ENCODE results near the gene LZTR1.

LZTR1 gene

GRCh38 chr22:20951151-20951931 lies 30.8 kb upstream of the LZTR1 start:
- DNase-seq = no peak

GRCh38 chr22:20951932-20952380 lies 30.1 kb upstream of the LZTR1 start:
- no peak for DNase-seq

GRCh38 chr22:20952544-20953341 lies 29.4 kb upstream of the LZTR1 start:
- peak in 1 of 2 experiments; percentile 34 for DNase-seq

- no peak for DNase-seq
Observed at GRCh38 chr22:20953342-20953608, 28.8 kb upstream of the LZTR1 start.

- no peak for DNase-seq
Observed at GRCh38 chr22:20953668-20954500, 28.2 kb upstream of the LZTR1 start.

GRCh38 chr22:20955548-20955947 lies 26.5 kb upstream of the LZTR1 start:
- DNase-seq = no peak

- DNase-seq = no peak
Observed at GRCh38 chr22:20956258-20957101, 25.6 kb upstream of the LZTR1 start.

GRCh38 chr22:20957102-20957682 lies 24.9 kb upstream of the LZTR1 start:
- DNase-seq = no peak

- no peak for DNase-seq
Observed at GRCh38 chr22:20957683-20958431, 24.2 kb upstream of the LZTR1 start.

GRCh38 chr22:20959578-20960461 lies 22.3 kb upstream of the LZTR1 start:
- DNase-seq = no peak

- no peak for DNase-seq
Observed at GRCh38 chr22:20960609-20961008, 21.5 kb upstream of the LZTR1 start.

GRCh38 chr22:20962491-20962945 lies 19.6 kb upstream of the LZTR1 start:
- no peak for DNase-seq

GRCh38 chr22:20963201-20964052 lies 18.7 kb upstream of the LZTR1 start:
- DNase-seq = no peak

- DNase-seq = no peak
Observed at GRCh38 chr22:20964090-20964798, 17.9 kb upstream of the LZTR1 start.

GRCh38 chr22:20964799-20965103 lies 17.3 kb upstream of the LZTR1 start:
- DNase-seq = no peak

- DNase-seq = no peak
Observed at GRCh38 chr22:20965104-20965887, 16.8 kb upstream of the LZTR1 start.

GRCh38 chr22:20965888-20966855 lies 15.9 kb upstream of the LZTR1 start:
- no peak for DNase-seq

Data from NCI-H2081 (cell line).